Cerebellar nuclear complex (tissue), 1 donor: Measurements from ENCODE around the gene FIBP.

Source experiments
- DNase-seq, 2 experiments: peaks; one replicate each; lab custom pipeline; 2025; lab: John Stamatoyannopoulos, UW

FIBP gene

DNA sequence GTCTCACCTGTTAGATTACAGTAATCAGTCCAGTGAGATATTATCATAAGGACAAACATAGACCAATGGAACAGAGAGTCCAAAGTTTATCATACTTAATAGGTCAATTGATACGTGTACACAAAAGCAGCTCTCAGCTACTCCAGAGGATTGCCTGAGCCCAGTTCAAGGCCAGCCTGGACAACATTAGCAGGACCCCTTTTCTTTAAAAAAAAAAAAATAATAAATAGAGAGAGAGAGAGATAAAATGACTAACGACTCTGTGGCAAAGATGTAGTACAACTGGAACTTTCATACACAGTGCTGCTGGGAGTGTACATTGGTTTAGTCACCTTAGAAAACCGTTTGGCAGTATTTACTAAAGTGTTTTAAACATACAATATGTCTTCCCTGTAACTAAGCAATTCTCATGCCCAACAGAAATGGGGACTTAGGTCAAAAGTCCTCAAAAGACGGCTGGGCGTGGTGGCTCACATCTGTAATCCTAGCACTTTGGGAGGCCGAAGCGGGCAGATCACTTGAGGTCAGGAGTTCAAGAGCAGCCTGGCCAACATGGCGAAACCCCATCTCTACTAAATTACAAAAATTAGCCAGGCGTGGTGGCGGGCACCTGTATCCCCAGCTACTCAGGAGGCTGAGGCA is 43.9 kb downstream of the FIBP start:
- DNase-seq = no peak

DNA sequence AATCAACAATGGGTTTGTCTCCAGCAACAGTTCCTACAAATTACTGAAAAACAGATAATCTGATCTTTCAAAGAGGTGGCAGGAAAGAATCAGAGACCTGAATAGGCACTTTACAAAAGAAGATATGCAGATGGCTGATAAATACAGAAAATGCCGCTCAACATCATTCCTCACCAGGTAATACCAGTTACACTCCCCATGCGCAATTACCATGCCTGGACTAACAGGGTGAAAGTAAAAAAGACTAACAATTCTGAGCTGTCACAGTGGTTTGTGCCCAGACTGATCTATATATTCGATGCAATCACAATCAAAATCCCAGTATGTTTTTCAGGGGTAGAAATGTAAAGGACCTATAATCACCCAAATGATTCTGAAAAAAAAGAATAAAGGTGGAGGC is 44.5 kb downstream of the FIBP start:
- no peak for DNase-seq

DNA sequence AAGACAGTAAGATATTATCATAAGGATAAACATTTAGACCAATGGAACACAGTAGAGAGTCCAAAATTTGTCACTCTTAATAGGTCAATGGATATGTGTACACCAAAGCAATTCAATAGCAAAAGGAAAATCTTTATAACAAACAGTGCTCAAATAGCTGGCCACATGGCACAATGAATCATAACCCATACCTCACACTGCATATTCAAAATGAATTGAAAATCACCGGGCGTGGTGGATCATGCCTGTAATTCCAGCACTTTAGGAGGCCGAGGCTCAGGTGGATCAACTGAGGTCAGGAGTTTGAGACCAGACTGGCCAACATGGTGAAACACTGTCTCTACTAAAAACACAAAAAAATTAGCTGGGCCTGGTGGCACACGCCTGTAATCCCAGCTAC is 46.1 kb downstream of the FIBP start:
- no peak for DNase-seq

DNA sequence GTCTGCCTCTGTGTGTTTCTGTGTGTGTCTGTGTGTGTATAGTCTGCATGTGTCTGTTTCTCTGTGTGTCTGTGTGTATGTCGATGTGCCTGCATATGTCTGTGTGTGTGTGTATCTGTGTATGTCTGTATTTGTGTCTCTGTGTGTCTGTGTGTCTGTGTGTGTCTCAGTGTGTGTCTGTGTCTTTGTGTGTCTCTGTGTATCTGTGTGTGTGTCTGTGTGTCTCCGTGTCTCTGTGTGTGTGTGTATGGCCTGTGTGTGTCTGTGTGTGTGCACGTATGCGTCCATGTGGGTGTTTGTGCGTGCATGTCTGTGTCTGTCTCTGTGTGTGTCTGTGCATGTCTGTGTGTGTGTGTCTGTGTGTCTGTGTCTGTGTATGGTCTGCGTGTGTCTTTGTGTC is 54.1 kb downstream of the FIBP start:
- DNase-seq = no peak
